Measurements from ENCODE around the gene JPH3.

DNA sequence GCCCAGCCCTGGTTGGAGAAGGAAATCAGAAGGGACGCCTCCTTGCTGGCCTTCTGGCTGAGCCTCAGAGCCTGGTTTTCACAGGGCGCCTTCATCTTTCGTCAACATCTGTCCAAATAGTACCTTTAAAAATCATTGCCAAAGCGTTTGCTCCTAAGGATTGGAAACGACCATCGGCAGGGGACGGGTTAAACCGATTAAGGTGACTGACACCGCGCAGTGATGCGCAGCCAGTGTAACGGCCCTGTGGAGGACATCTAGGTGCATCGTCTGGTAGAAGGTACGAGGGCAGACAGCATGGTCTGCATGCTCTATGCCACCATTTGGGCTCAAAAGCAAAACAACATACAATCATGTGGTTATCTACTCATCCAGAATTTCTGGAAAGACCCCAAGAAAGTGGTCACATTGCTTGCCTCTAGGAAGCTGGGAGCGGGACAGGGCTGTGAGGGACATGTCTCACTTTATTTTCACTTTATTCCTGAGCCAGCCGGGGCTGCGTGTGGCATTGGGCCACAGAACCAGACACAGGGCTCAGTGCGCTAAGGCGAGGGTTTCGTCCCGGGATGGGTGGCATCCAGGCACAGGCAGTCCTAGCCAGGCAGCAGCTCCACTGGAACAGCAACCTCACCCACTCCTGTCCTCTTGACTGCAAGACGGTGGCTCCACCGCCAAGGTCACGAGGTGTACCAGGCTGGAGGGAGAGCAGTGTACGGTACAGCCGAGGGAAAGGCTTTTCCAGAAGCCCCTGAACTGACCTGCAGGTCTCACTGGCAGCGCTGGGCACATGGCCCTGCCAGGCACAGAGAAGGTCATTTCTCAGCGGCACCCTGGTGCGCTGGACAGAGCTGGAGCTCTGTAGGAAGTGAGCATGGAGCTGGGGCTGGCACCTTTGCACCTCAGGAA is 40.9 kb upstream of the JPH3 start:
- no peak for TF ChIP-seq EZH2 (IDR thresholded peaks at IDR 0.05; ENCODE audit: borderline replicate concordance)
- TF ChIP-seq, protein P1, sequence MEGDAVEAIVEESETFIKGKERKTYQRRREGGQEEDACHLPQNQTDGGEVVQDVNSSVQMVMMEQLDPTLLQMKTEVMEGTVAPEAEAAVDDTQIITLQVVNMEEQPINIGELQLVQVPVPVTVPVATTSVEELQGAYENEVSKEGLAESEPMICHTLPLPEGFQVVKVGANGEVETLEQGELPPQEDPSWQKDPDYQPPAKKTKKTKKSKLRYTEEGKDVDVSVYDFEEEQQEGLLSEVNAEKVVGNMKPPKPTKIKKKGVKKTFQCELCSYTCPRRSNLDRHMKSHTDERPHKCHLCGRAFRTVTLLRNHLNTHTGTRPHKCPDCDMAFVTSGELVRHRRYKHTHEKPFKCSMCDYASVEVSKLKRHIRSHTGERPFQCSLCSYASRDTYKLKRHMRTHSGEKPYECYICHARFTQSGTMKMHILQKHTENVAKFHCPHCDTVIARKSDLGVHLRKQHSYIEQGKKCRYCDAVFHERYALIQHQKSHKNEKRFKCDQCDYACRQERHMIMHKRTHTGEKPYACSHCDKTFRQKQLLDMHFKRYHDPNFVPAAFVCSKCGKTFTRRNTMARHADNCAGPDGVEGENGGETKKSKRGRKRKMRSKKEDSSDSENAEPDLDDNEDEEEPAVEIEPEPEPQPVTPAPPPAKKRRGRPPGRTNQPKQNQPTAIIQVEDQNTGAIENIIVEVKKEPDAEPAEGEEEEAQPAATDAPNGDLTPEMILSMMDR (IDR thresholded peaks at IDR 0.05; ENCODE audit: poor library complexity) = no peak
- no peak for TF ChIP-seq EZH2phosphoT487 (IDR thresholded peaks at IDR 0.05; ENCODE audit: low read depth, severe bottlenecking, unreplicated experiment)
